SK-N-SH treated with all-trans-retinoic acid at 6 μM for 48 hours (cell line): ENCODE measurements around the gene TFAP2A.

Experiments
- BACH2 ChIP-seq: fragments of 250-450 bp; sonication (Bioruptor Pico); IDR thresholded peaks from 2 replicates; pipeline ENCODE4 v1.9.0; 2021; ENCODE audit warnings: mild to moderate bottlenecking, borderline replicate concordance
- CSDC2 ChIP-seq: fragments of 250-450 bp; sonication (Bioruptor Pico); IDR thresholded peaks from 2 replicates; pipeline ENCODE4 v1.5.0; 2020; ENCODE audit warnings: mild to moderate bottlenecking, moderate library complexity
- OSR1 ChIP-seq: fragments of 250-450 bp; sonication (Bioruptor Pico); IDR thresholded peaks from 2 replicates; pipeline ENCODE4 v1.8.0; 2022; ENCODE audit warnings: moderate library complexity, mild to moderate bottlenecking, inconsistent platforms
- POU6F1 ChIP-seq: fragments of 250-450 bp; sonication (Bioruptor Pico); IDR thresholded peaks from 2 replicates; pipeline ENCODE4 v1.8.0; 2021; ENCODE audit warnings: low read depth, mild to moderate bottlenecking, moderate library complexity, borderline replicate concordance
- TCF4 ChIP-seq: fragments of 250-450 bp; sonication (Bioruptor Pico); IDR thresholded peaks from 2 replicates; pipeline ENCODE4 v1.8.0; 2021; ENCODE audit warnings: mild to moderate bottlenecking, moderate library complexity, borderline replicate concordance
- TF ChIP-seq, protein P1 (sequence below): fragments of 250-450 bp; sonication (Bioruptor Pico); IDR thresholded peaks from 2 replicates; pipeline ENCODE4 v1.5.1; 2020; ENCODE audit warnings: low read depth, mild to moderate bottlenecking, moderate library complexity
- TF ChIP-seq, protein P2 (sequence below): fragments of 250-450 bp; sonication (Bioruptor Pico); IDR thresholded peaks from 2 replicates; pipeline ENCODE4 v1.8.0; 2020; ENCODE audit warnings: mild to moderate bottlenecking, moderate library complexity, borderline replicate concordance

GRCh38 chr6:10405513-10405900 is 9.4 kb downstream of the TFAP2A start:
- TF ChIP-seq TCF4 (CRISPR knock-in tag) (no peak), OSR1 (CRISPR knock-in tag) (no peak), POU6F1 (no peak), BACH2 (no peak), CSDC2 (CRISPR knock-in tag) (no peak)
- TF ChIP-seq, protein P1, sequence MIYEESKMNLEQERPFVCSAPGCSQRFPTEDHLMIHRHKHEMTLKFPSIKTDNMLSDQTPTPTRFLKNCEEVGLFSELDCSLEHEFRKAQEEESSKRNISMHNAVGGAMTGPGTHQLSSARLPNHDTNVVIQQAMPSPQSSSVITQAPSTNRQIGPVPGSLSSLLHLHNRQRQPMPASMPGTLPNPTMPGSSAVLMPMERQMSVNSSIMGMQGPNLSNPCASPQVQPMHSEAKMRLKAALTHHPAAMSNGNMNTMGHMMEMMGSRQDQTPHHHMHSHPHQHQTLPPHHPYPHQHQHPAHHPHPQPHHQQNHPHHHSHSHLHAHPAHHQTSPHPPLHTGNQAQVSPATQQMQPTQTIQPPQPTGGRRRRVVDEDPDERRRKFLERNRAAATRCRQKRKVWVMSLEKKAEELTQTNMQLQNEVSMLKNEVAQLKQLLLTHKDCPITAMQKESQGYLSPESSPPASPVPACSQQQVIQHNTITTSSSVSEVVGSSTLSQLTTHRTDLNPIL (CRISPR knock-in tag): no peak
- TF ChIP-seq, protein P2, sequence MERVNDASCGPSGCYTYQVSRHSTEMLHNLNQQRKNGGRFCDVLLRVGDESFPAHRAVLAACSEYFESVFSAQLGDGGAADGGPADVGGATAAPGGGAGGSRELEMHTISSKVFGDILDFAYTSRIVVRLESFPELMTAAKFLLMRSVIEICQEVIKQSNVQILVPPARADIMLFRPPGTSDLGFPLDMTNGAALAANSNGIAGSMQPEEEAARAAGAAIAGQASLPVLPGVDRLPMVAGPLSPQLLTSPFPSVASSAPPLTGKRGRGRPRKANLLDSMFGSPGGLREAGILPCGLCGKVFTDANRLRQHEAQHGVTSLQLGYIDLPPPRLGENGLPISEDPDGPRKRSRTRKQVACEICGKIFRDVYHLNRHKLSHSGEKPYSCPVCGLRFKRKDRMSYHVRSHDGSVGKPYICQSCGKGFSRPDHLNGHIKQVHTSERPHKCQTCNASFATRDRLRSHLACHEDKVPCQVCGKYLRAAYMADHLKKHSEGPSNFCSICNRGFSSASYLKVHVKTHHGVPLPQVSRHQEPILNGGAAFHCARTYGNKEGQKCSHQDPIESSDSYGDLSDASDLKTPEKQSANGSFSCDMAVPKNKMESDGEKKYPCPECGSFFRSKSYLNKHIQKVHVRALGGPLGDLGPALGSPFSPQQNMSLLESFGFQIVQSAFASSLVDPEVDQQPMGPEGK: no peak
